MM.1S (cell line): Measurements from ENCODE around the gene BCL2L11.

Experiments
- CTCF ChIP-seq: fragments of 300-600 bp; sonication (generic); IDR thresholded peaks from 2 replicates; pipeline ENCODE4 v1.5.1; 2016; ENCODE audit warnings: antibody characterized with exemption, low read length, mixed read lengths
- EZH2 ChIP-seq: fragments of 300-600 bp; sonication (generic); optimal IDR thresholded peaks from 2 replicates; pipeline ENCODE3; 2017; ENCODE audit warnings: low read depth, mild to moderate bottlenecking, antibody characterized with exemption, low read length, mixed read lengths
- EZH2phosphoT487 ChIP-seq: fragments of 300-600 bp; sonication (generic); IDR thresholded peaks from 2 replicates; pipeline ENCODE4 v1.6.1; 2018; ENCODE audit warnings: antibody characterized with exemption, low read length

- TF ChIP-seq CTCF (no peak), EZH2phosphoT487 (no peak), EZH2 (no peak)
These were observed 14.8 kb upstream of the BCL2L11 start for GRCh38 chr2:111105926-111106325.
